Liver (tissue), 9 donors: ENCODE results near the gene FBXO2. TPM values are rescaled to one million over a fixed set of nuclear protein-coding genes. Genes with fewer than 3 reads are reported as not detected.

ENCODE experiments used
- DNase-seq: peaks from one replicate; pipeline ENCODE4 v3.0.0-alpha.2; 2017; ENCODE audit warnings: low spot score
- H3K27ac ChIP-seq, 2 donors: one replicate each; pipeline ENCODE4 v1.7.0; 2013; ENCODE audit warnings: inconsistent platforms in 2 of 2, low read length in 2 of 2, control low read depth in 1 of 2, low read depth in 1 of 2, mild to moderate bottlenecking in 1 of 2
- H3K27me3 ChIP-seq, 4 donors: one replicate each; pipeline versions ENCODE4 v1.6.1 to v1.7.0; 2013; ENCODE audit warnings: low read length in 3 of 4, inconsistent platforms in 1 of 4, mild to moderate bottlenecking in 1 of 4, moderate library complexity in 1 of 4; ENCODE audit not compliant: control insufficient read depth in 4 of 4, insufficient read depth in 4 of 4
- H3K36me3 ChIP-seq, 4 donors: one replicate each; pipeline versions ENCODE4 v1.6.1 to v1.7.0; 2013; ENCODE audit warnings: low read length in 3 of 4, mild to moderate bottlenecking in 3 of 4, low read depth in 1 of 4, moderate library complexity in 1 of 4; ENCODE audit not compliant: control insufficient read depth in 4 of 4, insufficient read depth in 3 of 4
- H3K4me1 ChIP-seq, 4 donors: one replicate each; pipeline versions ENCODE4 v1.6.1 to v1.7.0; 2013; ENCODE audit warnings: low read length in 3 of 4, mild to moderate bottlenecking in 3 of 4, moderate library complexity in 1 of 4; ENCODE audit not compliant: control insufficient read depth in 4 of 4, insufficient read depth in 4 of 4
- H3K4me3 ChIP-seq, 3 donors: one replicate each; pipeline versions ENCODE4 v1.6.1 to v1.7.0; 2013; ENCODE audit warnings: low read length in 3 of 3, control low read depth in 1 of 3, low read depth in 1 of 3, mild to moderate bottlenecking in 1 of 3
- H3K9ac ChIP-seq, 2 donors: one replicate each; pipeline ENCODE4 v1.7.0; 2013; ENCODE audit warnings: low read length in 2 of 2, mild to moderate bottlenecking in 2 of 2, moderate library complexity in 2 of 2, control low read depth in 1 of 2, low read depth in 1 of 2
- H3K9me3 ChIP-seq, 4 donors: one replicate each; pipeline versions ENCODE4 v1.6.1 to v1.7.0; 2013; ENCODE audit warnings: low read length in 3 of 4; ENCODE audit not compliant: control insufficient read depth in 4 of 4
- CTCF ChIP-seq: fragments of 150-350 bp; IDR thresholded peaks from 2 replicates; pipeline ENCODE4 v1.5.1; 2017; ENCODE audit warnings: improper control_type of control experiment, low read depth, low read length; ENCODE audit not compliant: missing input control
- EGR1 ChIP-seq, 2 donors: IDR thresholded peaks; 2 replicates each; pipeline ENCODE4 v1.6.1; 2016 to 2018; ENCODE audit warnings: antibody characterized with exemption in 2 of 2, low read depth in 2 of 2
- FOXA2 ChIP-seq: IDR thresholded peaks from 2 replicates; pipeline ENCODE4 v1.6.1; 2016; ENCODE audit warnings: antibody characterized with exemption
- HNF4A ChIP-seq, 2 donors: conservative IDR thresholded peaks; 2 replicates each; pipeline ENCODE4 v1.6.1; 2016; ENCODE audit warnings: antibody characterized with exemption in 2 of 2, mild to moderate bottlenecking in 2 of 2
- MAX ChIP-seq: IDR thresholded peaks from 2 replicates; pipeline ENCODE4 v1.6.1; 2016; ENCODE audit warnings: antibody characterized with exemption
- RXRA ChIP-seq, 2 donors: IDR thresholded peaks; 2 replicates each; pipeline ENCODE4 v1.6.1; 2017 to 2018; ENCODE audit warnings: antibody characterized with exemption in 2 of 2, mild to moderate bottlenecking in 1 of 2
- SP1 ChIP-seq: IDR thresholded peaks from 2 replicates; pipeline ENCODE4 v1.6.1; 2018; ENCODE audit warnings: antibody characterized with exemption, mild to moderate bottlenecking
- TAF1 ChIP-seq: conservative IDR thresholded peaks from 2 replicates; pipeline ENCODE4 v1.6.1; 2016; ENCODE audit warnings: antibody characterized with exemption, mild to moderate bottlenecking
- whole genome bisulfite sequencing: extraction: QIAGEN DNeasy Blood & Tissue Kit; methylation state at CpG from one replicate; pipeline ENCODE4 v1.1.7; 2013; 5-methylcytosine and 5-hydroxymethylcytosine counted together
- polyA plus RNA-seq, 2 donors: library from polyadenylated mRNA; stranded (reverse) in 1 of 2; unstranded in 1 of 2; fragments of 200-250 nt in 1 of 2; fragments of >200 nt in 1 of 2; fragmentation: Nextera tagmentation in 1 of 2; extraction: Ambion mirVana in 1 of 2; gene quantifications; one replicate each; pipeline versions ENCODE4 v1.2.1 to v1.2.3, GENCODE V29; 2013 to 2015
- total RNA-seq, 2 donors: library from RNA; depleted of rRNA; stranded (reverse); fragments of >200 nt; gene quantifications; one replicate each; pipeline ENCODE4 v1.2.3, GENCODE V29; 2014
- TF ChIP-seq, protein P1 (sequence below): IDR thresholded peaks from 2 replicates; pipeline ENCODE4 v1.6.1; 2016; ENCODE audit warnings: antibody characterized with exemption, mild to moderate bottlenecking
- TF ChIP-seq, protein P2 (sequence below): IDR thresholded peaks from 2 replicates; pipeline ENCODE4 v1.6.1; 2016; ENCODE audit warnings: antibody characterized with exemption
- donor health status: healthy.
- donor health status: healthy.
- donor health status: healthy.
- donor health status: healthy.
- donor health status: healthy.

Gene FBXO2
- total and polyA plus RNA-seq, 4 donors = 1.7 to 20.9 (median 4.0) TPM

- H3K27me3 ChIP-seq = peaks cover 0 to 13% (median 5%) of the 10 kb centered on the region in 4 donors
- peak overlapping the region in 1 of 3 donors; percentile 32 for H3K4me3 ChIP-seq
- no peak overlapping the region for H3K9ac ChIP-seq
- DNase-seq = no peak
- no peaks in the 10 kb centered on the region for H3K9me3 ChIP-seq
- H3K27ac ChIP-seq = no peak overlapping the region
- H3K36me3 ChIP-seq = no peaks in the 10 kb centered on the region
- TF ChIP-seq SP1 = no peak
- no peak for TF ChIP-seq MAX
- no peak for TF ChIP-seq TAF1
- TF ChIP-seq, protein P1, sequence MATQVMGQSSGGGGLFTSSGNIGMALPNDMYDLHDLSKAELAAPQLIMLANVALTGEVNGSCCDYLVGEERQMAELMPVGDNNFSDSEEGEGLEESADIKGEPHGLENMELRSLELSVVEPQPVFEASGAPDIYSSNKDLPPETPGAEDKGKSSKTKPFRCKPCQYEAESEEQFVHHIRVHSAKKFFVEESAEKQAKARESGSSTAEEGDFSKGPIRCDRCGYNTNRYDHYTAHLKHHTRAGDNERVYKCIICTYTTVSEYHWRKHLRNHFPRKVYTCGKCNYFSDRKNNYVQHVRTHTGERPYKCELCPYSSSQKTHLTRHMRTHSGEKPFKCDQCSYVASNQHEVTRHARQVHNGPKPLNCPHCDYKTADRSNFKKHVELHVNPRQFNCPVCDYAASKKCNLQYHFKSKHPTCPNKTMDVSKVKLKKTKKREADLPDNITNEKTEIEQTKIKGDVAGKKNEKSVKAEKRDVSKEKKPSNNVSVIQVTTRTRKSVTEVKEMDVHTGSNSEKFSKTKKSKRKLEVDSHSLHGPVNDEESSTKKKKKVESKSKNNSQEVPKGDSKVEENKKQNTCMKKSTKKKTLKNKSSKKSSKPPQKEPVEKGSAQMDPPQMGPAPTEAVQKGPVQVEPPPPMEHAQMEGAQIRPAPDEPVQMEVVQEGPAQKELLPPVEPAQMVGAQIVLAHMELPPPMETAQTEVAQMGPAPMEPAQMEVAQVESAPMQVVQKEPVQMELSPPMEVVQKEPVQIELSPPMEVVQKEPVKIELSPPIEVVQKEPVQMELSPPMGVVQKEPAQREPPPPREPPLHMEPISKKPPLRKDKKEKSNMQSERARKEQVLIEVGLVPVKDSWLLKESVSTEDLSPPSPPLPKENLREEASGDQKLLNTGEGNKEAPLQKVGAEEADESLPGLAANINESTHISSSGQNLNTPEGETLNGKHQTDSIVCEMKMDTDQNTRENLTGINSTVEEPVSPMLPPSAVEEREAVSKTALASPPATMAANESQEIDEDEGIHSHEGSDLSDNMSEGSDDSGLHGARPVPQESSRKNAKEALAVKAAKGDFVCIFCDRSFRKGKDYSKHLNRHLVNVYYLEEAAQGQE = no peak
- no peak for TF ChIP-seq EGR1 (IDR thresholded peaks at IDR 0.05; ENCODE audit: low read depth in 2 of 2)
- no peak for TF ChIP-seq HNF4A (conservative IDR thresholded peaks at IDR 0.05)
- WGBS = 5% methylated on average over 64 of the region's 64 CpGs
- peaks cover 7 to 11% (median 8%) of the 10 kb centered on the region in 4 donors for H3K4me1 ChIP-seq
These were observed 36.4 kb upstream of the FBXO2 start for GRCh38 chr1:11690397-11691301.

GRCh38 chr1:11688506-11688905, 34.3 kb upstream of the FBXO2 start:
- H3K9me3 ChIP-seq = no peaks in the 10 kb centered on the region
- no peaks in the 10 kb centered on the region for H3K36me3 ChIP-seq
- peaks cover 7 to 11% (median 8%) of the 10 kb centered on the region in 4 donors for H3K4me1 ChIP-seq
- H3K9ac ChIP-seq = no peak overlapping the region
- no peak overlapping the region for H3K27ac ChIP-seq
- no peak for TF ChIP-seq FOXA2
- no peak for TF ChIP-seq HNF4A (conservative IDR thresholded peaks at IDR 0.05)
- TF ChIP-seq RXRA (IDR thresholded peaks at IDR 0.05) = no peak
- no peak for TF ChIP-seq CTCF
- TF ChIP-seq, protein P1 = no peak
- TF ChIP-seq, protein P2, sequence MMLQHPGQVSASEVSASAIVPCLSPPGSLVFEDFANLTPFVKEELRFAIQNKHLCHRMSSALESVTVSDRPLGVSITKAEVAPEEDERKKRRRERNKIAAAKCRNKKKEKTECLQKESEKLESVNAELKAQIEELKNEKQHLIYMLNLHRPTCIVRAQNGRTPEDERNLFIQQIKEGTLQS = no peak
- WGBS = 95% methylated on average over 4 of the region's 4 CpGs
- peaks cover 0 to 10% (median 3%) of the 10 kb centered on the region in 4 donors for H3K27me3 ChIP-seq
- DNase-seq = no peak
- H3K4me3 ChIP-seq = no peak overlapping the region
